ENCODE results near the gene CTTN. TPM values are rescaled to one million over a fixed set of nuclear protein-coding genes. Genes with fewer than 3 reads are reported as not detected.

CTTN gene
- total and polyA plus RNA-seq, 2 of the 13 experiments (the other 11 are each of a cell fraction or from before 2014, with no cell fraction given) = 84.4 to 114 TPM

- TF ChIP-seq RERE (CRISPR knock-in tag; IDR thresholded peaks at IDR 0.05; ENCODE audit: low read depth) (0 out of 2 replicates have a peak, but pooled peaks have one; percentile 10), ATF3 (CRISPR knock-in tag; IDR thresholded peaks at IDR 0.05) (peak; percentile 11; the same call in 1 of the 2 replicates), RBM39 (IDR thresholded peaks at IDR 0.05; ENCODE audit: low read depth, low read length, poor library complexity, severe bottlenecking) (no peak), ZNF879 (CRISPR knock-in tag; IDR thresholded peaks at IDR 0.05) (peak; percentile 70; the same call in 1 of the 2 replicates), FOXC1 (CRISPR knock-in tag; IDR thresholded peaks at IDR 0.05; ENCODE audit: borderline replicate concordance) (peak; percentile 91), REPIN1 (CRISPR knock-in tag; IDR thresholded peaks at IDR 0.05; ENCODE audit: borderline replicate concordance, low read depth) (no peak; the same call in 1 of the 2 replicates), TAF1 (CRISPR knock-in tag; IDR thresholded peaks at IDR 0.05) (peak; percentile 91), ZNF460 (CRISPR knock-in tag; IDR thresholded peaks at IDR 0.05; ENCODE audit: borderline replicate concordance) (no peak), ZNF572 (CRISPR knock-in tag; IDR thresholded peaks at IDR 0.05) (no peak), SP140L (CRISPR knock-in tag; IDR thresholded peaks at IDR 0.05; ENCODE audit: borderline replicate concordance) (no peak), LBX2 (CRISPR knock-in tag; IDR thresholded peaks at IDR 0.05; ENCODE audit: borderline replicate concordance) (peak; percentile 51; the same call in 1 of the 2 replicates), ATF6 (CRISPR knock-in tag; conservative IDR thresholded peaks at IDR 0.05) (no peak), MXD3 (CRISPR knock-in tag; IDR thresholded peaks at IDR 0.05) (peak; percentile 36; the same call in 1 of the 2 replicates), ZNF33B (CRISPR knock-in tag; IDR thresholded peaks at IDR 0.05) (no peak), CREB3 (CRISPR knock-in tag; IDR thresholded peaks at IDR 0.05) (peak; percentile 81; the same call in 1 of the 2 replicates), ZNF275 (CRISPR knock-in tag; IDR thresholded peaks at IDR 0.05; ENCODE audit: borderline replicate concordance) (peak; percentile 92)
Observed at GRCh38 chr11:70397983-70398833, at the start of gene CTTN (continued).

Measured in HepG2 (cell line).